HG03045 (cell line): ENCODE data around the gene LMX1A.
A peak's percentile ranks its signal among the peaks of the same experiment; 100 is the strongest.

Experiments used
- ATAC-seq: cut with Tn5 transposase; IDR thresholded peaks from one replicate; pipeline ENCODE4 v1.9.1; 2021; ENCODE audit warnings: mild to moderate bottlenecking, moderate library complexity; ENCODE audit not compliant: unreplicated experiment

LMX1A gene

GRCh38 chr1:165276314-165276713 lies 80.2 kb downstream of the LMX1A start:
- ATAC-seq, result no peak

DNA sequence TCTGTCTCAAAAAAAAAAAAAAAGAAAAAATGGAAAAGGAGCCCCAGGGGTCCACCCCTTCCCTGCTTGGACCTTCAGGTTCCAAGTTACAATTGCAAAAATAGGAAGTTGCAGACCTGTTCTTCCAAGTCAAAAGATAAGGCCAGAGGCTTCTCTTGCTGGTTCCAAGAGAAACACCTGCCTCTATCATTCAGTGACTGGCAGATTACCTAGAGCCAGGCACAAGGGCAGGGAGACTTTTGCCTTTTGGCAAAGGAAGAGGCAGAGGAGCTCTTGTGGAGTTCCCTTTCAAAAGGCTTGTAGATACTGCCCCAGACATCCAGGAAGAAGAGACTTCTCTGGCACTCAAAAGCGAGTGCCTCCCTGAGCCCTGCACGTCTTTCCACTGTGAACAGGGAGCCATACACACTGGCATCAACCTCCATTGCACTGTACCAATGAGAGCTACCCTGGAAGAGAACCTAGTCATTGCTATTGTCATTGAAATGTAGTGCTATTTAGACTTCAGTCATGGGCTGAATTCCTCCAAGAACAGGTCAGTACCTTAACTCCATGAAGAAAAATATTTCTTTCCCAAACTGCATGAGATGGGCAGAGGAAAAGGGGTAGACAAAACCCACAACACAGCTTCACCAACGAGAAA lies 91.2 kb downstream of the LMX1A start:
- no peak for ATAC-seq

GRCh38 chr1:165259706-165260428 lies 96.6 kb downstream of the LMX1A start:
- no peak for ATAC-seq

GRCh38 chr1:165259236-165259635 lies 97.3 kb downstream of the LMX1A start:
- no peak for ATAC-seq

DNA sequence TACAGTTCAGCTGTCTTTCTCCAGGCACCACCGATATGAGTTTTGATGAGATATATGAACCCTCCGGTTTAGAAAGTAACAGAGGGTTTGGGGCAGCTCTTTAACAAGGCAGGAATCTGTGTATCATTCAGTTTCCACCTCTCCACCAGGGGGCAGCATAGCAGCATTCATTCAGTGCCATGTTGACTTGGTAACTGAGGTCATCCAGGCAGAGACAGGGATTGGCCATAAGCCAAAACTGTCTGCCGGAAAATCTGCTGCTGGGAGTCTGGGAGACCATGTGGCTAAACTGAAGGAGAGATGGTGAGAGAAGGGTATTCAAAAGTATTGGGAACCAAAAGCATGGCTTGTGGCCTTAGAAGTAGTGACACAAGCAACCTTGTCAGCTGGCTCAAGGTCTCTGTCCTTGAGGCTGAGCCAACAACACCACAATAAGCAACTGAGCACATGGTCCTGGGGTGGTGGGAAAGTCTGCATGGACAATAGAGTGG lies 98.5 kb downstream of the LMX1A start:
- peak; percentile 53 for ATAC-seq

GRCh38 chr1:165254896-165255625 lies 101.5 kb downstream of the LMX1A start:
- no peak for ATAC-seq

DNA sequence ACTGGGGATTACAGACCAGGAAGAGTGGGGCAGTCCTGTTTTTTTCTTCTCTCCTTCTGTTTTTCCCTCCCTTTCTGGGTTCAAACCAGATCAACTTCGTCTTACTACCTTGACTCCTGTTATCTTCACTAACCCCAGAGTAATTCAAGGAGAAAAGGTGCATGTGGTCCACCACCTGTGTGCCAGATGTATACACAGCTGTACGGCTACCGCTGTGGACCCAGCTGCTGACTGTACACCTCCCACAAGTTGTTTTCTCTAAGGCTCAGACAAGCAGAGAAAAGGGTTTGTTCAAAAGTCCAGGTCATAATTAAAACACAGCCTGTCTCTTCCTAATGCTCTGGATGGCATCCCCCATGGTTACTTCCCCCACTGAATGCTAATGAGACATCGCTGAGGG lies 102.1 kb downstream of the LMX1A start:
- no peak for ATAC-seq

- no peak for ATAC-seq
Observed at GRCh38 chr1:165253818-165254254, 102.7 kb downstream of the LMX1A start.

- no peak for ATAC-seq
Observed at GRCh38 chr1:165248969-165249571, 107.4 kb downstream of the LMX1A start.

- no peak for ATAC-seq
Observed at GRCh38 chr1:165241952-165242351, 114.6 kb downstream of the LMX1A start.

DNA sequence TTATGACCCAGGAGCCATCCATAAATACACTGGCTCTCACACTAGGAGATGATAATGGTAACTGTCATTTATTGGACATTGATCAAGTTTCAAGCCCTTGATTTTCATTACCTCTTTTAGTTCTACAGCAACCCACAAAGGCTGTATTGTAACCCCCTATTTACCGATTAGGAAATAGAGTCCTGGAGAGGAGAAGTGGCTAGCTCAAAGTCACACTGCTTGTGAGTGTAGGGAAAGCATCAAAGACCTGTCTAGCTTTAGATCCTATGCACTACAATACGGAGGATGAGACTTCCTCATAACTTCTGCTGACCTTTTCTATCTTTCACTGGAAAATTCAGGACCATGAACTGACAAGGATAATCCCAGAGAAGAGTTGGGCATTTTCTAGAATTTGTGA lies 115.2 kb downstream of the LMX1A start:
- no peak for ATAC-seq

DNA sequence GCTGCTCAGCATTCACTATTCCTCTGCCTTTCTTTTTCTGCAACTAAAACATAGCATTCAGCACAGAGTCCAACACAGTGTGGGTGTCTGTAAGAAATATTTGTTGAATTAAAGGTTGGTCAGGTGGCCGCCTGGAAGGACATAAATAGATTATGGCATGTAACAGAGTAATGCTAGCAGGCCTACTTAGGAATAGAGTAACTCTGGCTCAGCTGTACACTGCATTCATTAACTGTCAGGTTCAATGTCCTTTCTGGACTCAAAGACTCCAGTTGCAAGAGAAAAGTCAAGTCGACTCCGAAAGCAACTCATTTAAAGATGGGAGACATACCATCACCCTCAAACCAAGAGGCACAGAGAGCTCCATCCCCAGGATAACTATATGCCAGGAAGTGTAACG lies 116.0 kb downstream of the LMX1A start:
- no peak for ATAC-seq

- ATAC-seq, result no peak
Observed at GRCh38 chr1:165239873-165240272, 116.6 kb downstream of the LMX1A start.

- ATAC-seq, result no peak
Observed at GRCh38 chr1:165235777-165236291, 120.7 kb downstream of the LMX1A start.

DNA sequence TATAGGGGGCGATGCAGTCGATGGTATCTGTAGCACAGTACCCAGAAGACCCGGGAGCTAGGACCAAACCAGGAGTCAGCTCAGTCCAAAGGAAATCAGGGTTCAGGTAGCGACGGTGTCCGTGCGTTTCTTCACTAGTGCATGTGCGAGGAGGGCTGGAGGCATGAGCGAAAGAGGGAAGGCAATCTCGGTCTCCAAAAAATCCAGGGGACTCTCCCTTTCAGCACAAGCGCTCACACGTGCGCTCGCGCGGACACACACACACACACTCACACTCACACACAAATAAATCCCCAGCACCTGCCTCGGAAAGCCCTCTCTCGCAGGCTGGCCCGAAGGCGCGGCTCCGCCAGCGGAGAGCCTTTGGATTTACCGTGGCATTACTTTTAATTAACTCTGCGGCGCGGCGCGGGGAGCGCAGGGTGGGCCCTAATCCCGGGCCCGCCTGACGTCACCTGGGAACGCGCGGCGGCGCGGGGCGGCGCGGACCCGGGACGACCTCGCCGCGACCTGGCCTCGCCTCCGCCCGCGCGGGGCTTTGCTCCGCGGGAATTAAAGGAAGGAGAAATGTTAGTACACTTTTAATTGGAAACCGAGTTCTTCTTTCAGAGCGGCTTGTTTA lies 121.2 kb downstream of the LMX1A start:
- no peak for ATAC-seq

GRCh38 chr1:165234149-165234548 lies 122.4 kb downstream of the LMX1A start:
- no peak for ATAC-seq

DNA sequence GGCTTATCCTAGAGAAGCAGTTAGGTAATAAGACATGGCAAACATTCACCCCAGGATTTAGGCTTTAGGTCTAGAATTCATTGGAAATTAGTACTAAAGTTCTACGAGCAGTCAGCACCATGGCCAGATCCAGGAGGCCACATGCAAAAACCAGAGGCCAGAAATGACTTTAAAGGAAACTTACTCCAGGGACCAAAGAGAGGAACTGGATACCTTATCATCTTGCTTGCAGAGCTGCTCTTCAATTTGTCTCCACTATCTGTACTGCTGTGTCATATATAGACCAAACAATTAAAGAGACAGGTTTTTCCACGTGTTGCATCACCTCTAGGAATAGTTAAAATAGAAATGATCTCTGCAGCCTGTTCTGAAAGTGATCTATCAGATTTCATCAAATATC lies 127.8 kb downstream of the LMX1A start:
- no peak for ATAC-seq

DNA sequence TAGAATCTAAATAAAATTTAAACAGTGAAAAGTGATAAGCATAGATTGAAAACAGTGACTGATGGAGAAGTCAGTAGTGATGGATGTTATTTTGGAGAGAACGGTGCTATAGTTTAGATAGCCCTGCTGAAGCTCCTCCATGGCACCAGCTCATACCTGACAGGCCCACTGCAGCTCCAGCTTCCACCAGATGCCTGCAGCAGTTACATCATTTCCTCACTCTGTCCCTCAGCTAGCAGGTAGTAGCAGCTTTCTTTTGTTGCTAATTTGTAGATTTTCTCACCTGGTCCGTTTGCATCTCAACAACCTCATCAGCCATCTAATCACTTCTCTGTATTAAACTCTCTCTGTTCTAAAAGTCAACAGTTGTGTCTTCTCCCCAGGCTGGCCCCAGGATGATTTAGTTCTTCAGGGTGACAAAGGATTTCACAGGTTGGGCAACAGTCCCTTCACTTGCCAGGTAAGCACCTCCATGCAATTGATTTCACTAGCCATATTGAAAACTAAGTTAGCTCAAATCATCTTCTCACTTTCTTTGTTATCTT lies 128.3 kb downstream of the LMX1A start:
- ATAC-seq, result no peak

- no peak for ATAC-seq
Observed at GRCh38 chr1:165226326-165226725, 130.2 kb downstream of the LMX1A start.

DNA sequence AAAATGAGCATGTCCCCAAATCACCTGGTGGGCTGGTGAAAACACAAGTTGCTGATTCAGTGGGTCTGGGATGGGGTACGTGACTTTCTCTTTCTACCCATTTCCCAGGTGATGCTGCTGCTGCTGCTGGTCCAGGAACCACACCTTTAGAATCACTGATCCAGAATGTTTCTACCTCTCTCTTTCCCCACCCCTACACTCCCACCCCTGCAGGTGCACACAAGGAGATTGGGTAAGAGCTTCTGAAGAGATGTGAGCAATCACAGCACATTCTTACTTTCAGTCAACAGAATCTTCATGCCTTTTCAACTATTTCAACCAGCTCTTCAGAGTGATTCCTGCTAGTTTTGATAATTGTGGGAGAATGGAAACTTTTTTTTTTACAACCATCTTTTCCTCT lies 130.9 kb downstream of the LMX1A start:
- ATAC-seq, result no peak
